DOHH2 (cell line): ENCODE results near the gene SMPD3.

ENCODE experiments used
- EZH2phosphoT487 ChIP-seq: fragments of 200-600 bp; sonication (generic); IDR thresholded peaks from 2 replicates; pipeline ENCODE4 v1.6.1; 2017; ENCODE audit warnings: borderline replicate concordance, mild to moderate bottlenecking, antibody characterized with exemption, low read length, moderate library complexity, mixed read lengths
- TF ChIP-seq, protein P1 (sequence below): fragments of 200-600 bp; sonication (generic); IDR thresholded peaks from one replicate; pipeline ENCODE4 v1.5.1; 2014; ENCODE audit warnings: antibody characterized with exemption, mild to moderate bottlenecking, low read depth, low read length; ENCODE audit not compliant: poor library complexity, severe bottlenecking

DNA sequence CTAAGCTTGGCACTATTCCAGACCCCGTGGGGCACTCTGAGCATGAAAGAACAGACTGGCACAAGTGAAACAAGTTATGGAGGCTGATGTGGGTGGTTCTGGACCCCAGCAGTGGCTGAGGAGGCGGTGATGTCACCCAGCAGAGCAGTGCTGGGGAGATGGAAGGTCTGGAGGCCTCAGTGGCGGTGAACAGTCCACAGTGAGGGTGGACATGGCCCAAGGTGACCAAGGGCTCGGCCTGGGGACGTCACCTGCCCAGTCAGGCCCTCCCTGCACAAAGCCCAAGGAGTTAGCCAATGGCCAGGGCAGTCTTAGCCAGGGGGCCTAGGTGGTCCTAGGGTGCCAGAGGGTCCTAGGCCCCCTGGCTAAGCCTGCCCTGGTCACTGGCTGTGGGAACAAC is 24.5 kb downstream of the SMPD3 start:
- TF ChIP-seq, protein P1, sequence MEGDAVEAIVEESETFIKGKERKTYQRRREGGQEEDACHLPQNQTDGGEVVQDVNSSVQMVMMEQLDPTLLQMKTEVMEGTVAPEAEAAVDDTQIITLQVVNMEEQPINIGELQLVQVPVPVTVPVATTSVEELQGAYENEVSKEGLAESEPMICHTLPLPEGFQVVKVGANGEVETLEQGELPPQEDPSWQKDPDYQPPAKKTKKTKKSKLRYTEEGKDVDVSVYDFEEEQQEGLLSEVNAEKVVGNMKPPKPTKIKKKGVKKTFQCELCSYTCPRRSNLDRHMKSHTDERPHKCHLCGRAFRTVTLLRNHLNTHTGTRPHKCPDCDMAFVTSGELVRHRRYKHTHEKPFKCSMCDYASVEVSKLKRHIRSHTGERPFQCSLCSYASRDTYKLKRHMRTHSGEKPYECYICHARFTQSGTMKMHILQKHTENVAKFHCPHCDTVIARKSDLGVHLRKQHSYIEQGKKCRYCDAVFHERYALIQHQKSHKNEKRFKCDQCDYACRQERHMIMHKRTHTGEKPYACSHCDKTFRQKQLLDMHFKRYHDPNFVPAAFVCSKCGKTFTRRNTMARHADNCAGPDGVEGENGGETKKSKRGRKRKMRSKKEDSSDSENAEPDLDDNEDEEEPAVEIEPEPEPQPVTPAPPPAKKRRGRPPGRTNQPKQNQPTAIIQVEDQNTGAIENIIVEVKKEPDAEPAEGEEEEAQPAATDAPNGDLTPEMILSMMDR, result no peak
- no peak for TF ChIP-seq EZH2phosphoT487
